Progenitor cell of endocrine pancreas (in vitro differentiated cells): Measurements from ENCODE around the gene COP1. TPM values are rescaled to one million over a fixed set of nuclear protein-coding genes. Genes with fewer than 3 reads are reported as not detected.

Experiments
- DNase-seq: peaks from one replicate; pipeline ENCODE4 v3.0.0; 2021; ENCODE audit warnings: low spot score; ENCODE audit not compliant: unreplicated experiment
- H3K27ac Mint-ChIP-seq: 2 replicates; pipeline ENCODE4 v1.8.0; 2021; ENCODE audit warnings: mild to moderate bottlenecking, moderate library complexity, mixed read lengths
- H3K27me3 Mint-ChIP-seq: 2 replicates; pipeline ENCODE4 v1.8.0; 2021; ENCODE audit warnings: mixed read lengths
- H3K36me3 Mint-ChIP-seq: 2 replicates; pipeline ENCODE4 v1.8.0; 2022; ENCODE audit warnings: mixed read lengths; ENCODE audit not compliant: insufficient read depth
- H3K4me1 Mint-ChIP-seq: 2 replicates; pipeline ENCODE4 v1.8.0; 2021; ENCODE audit warnings: low read depth, mixed read lengths
- H3K4me3 Mint-ChIP-seq: 2 replicates; pipeline ENCODE4 v1.8.0; 2021; ENCODE audit warnings: low read depth, mild to moderate bottlenecking, moderate library complexity, mixed read lengths
- H3K9me3 Mint-ChIP-seq: 2 replicates; pipeline ENCODE4 v1.8.0; 2021; ENCODE audit warnings: low read depth, mixed read lengths
- CTCF ChIP-seq: fragments of 200-600 bp; sonication (generic); IDR thresholded peaks from one replicate; pipeline ENCODE4 v1.5.0; 2021; ENCODE audit warnings: antibody characterized with exemption, mild to moderate bottlenecking; ENCODE audit not compliant: unreplicated experiment
- total RNA-seq: library from RNA; stranded (reverse); gene quantifications from 2 replicates; pipeline ENCODE4 v1.2.1, GENCODE V29; 2021

Gene COP1
- total RNA-seq, 1 donor from 2014 or later = 58.1 TPM

- Mint-ChIP-seq H3K4me1 (no peaks in the 10 kb centered on the region), H3K27me3 (no peaks in the 10 kb centered on the region), H3K4me3 (no peak overlapping the region), H3K9me3 (no peaks in the 10 kb centered on the region), H3K36me3 (peaks cover 18% of the 10 kb centered on the region), H3K27ac (peak overlapping the region; percentile 25)
- TF ChIP-seq CTCF = no peak
- DNase-seq = no peak
Measured at GRCh38 chr1:175920381-175920780, 286.7 kb downstream of the COP1 start.

- Mint-ChIP-seq H3K4me3 (no peak overlapping the region), H3K27me3 (no peaks in the 10 kb centered on the region), H3K27ac (no peak overlapping the region), H3K36me3 (peaks cover 13% of the 10 kb centered on the region), H3K9me3 (no peaks in the 10 kb centered on the region), H3K4me1 (no peaks in the 10 kb centered on the region)
- DNase-seq = no peak
- TF ChIP-seq CTCF = no peak
Measured at GRCh38 chr1:175919001-175919400, 288.1 kb downstream of the COP1 start.

GRCh38 chr1:175918364-175918801, 288.7 kb downstream of the COP1 start:
- H3K4me3 Mint-ChIP-seq = no peak overlapping the region
- DNase-seq = no peak
- TF ChIP-seq CTCF = no peak
- peaks cover 14% of the 10 kb centered on the region for H3K36me3 Mint-ChIP-seq
- H3K27ac Mint-ChIP-seq = no peak overlapping the region
- H3K9me3 Mint-ChIP-seq = no peaks in the 10 kb centered on the region
- H3K4me1 Mint-ChIP-seq = no peaks in the 10 kb centered on the region
- no peaks in the 10 kb centered on the region for H3K27me3 Mint-ChIP-seq

- H3K27ac Mint-ChIP-seq = no peak overlapping the region
- H3K4me1 Mint-ChIP-seq = no peaks in the 10 kb centered on the region
- no peak for DNase-seq
- H3K27me3 Mint-ChIP-seq = no peaks in the 10 kb centered on the region
- peaks cover 25% of the 10 kb centered on the region for H3K9me3 Mint-ChIP-seq
- peaks cover 37% of the 10 kb centered on the region for H3K36me3 Mint-ChIP-seq
- TF ChIP-seq CTCF = no peak
- H3K4me3 Mint-ChIP-seq = no peak overlapping the region
Measured at GRCh38 chr1:175914115-175914514, 293.0 kb downstream of the COP1 start.

- H3K36me3 Mint-ChIP-seq = peaks cover 37% of the 10 kb centered on the region
- no peak for TF ChIP-seq CTCF
- H3K27me3 Mint-ChIP-seq = no peaks in the 10 kb centered on the region
- peaks cover 25% of the 10 kb centered on the region for H3K9me3 Mint-ChIP-seq
- no peaks in the 10 kb centered on the region for H3K4me1 Mint-ChIP-seq
- H3K4me3 Mint-ChIP-seq = no peak overlapping the region
- no peak overlapping the region for H3K27ac Mint-ChIP-seq
- DNase-seq = no peak
Measured at GRCh38 chr1:175911138-175911537, 295.9 kb downstream of the COP1 start.
